GF-D8 (cell line): ENCODE measurements around the gene KCNIP3.

Experiments
- DNase-seq: peaks from one replicate; lab custom pipeline; 2025; lab: John Stamatoyannopoulos, UW

The KCNIP3 gene

GRCh38 chr2:95314598-95314963 is 17.4 kb downstream of the KCNIP3 start:
- DNase-seq = no peak

DNA sequence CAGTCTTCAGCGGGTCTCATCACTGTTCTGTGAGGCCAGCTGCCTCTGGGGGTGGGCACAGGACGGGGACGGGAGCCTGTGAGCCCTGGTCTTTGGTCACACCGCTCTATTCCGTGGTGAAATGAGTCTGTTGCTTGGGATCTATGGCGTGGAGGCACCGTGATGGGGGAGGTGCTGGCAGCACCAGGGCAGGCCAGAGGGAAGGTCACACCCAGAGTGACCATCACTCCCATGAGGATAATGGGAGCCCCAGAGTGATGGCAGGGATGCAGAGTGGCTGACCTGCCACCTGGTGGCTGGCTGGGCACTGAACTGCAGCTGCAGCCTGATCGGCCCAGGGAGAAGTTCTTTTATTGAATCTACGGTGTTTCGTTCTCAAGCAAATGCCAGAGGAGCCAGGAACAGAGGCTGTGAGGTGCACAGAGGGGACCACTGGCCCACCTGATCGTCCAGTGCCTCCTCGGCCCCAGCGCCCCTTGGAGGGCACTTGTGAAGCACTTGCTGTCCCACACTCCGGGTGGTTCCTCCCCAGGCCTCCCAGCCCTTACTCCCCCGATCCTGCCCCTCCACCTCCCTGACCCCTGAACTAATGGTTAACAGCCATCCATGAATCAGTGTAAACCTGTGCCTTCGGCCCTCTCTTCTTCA is 17.9 kb downstream of the KCNIP3 start:
- no peak for DNase-seq

DNA sequence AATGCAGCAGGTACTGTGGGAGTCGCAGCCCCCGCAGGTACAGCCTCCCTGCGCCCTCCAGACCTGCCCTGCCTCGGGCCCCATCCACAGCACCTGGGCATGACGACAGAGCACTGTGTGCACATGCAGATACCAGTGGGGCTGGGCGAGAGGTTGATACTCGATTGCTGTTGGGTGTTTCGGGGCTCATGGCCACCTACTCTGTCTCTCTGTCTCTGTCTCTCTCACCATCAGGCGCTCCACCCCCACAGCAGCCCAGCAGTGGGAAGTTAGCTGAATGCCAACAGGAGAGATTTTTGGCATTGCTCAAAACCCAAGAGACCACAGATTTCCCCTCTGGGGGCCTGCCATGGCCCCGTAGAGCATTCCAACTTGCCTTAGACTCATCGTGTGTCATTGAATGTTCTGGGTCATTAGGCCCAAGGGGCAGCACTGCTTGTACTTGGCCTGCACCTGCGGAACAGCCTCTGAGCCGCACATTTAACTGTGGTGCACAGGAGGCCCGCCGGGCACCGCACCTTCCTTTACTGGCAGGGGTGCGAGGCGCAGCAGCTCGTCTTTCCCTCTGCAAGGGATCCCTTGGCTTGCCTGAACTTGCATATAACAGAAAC is 18.8 kb downstream of the KCNIP3 start:
- no peak for DNase-seq

GRCh38 chr2:95316466-95317122 is 19.4 kb downstream of the KCNIP3 start:
- no peak for DNase-seq

- DNase-seq = no peak
Measured at GRCh38 chr2:95317123-95317500, 20.0 kb downstream of the KCNIP3 start.

- no peak for DNase-seq
Measured at GRCh38 chr2:95317665-95318425, 20.7 kb downstream of the KCNIP3 start.

- no peak for DNase-seq
Measured at GRCh38 chr2:95318431-95319220, 21.5 kb downstream of the KCNIP3 start.

GRCh38 chr2:95319481-95320343 is 22.6 kb downstream of the KCNIP3 start:
- no peak for DNase-seq

DNA sequence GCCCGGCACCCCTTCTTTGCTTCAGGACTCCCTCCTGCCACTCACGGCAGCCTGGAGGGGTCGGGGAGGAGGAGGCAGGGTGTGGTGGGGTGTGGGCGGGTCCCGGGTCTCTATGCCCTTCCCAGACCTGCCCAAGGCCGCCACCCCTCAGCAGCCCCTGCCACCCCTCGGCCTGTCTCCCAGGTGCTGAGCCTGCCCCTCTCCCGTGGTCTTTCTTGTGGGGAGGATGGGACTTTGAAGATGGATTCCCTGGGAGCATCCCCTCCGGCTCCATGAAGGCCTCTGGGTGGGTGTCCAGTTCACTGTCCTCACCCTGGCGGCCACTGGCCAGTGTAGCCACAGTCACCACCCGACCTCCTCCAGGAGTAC is 23.2 kb downstream of the KCNIP3 start:
- no peak for DNase-seq

GRCh38 chr2:95320986-95321767 is 24.0 kb downstream of the KCNIP3 start:
- DNase-seq = no peak

DNA sequence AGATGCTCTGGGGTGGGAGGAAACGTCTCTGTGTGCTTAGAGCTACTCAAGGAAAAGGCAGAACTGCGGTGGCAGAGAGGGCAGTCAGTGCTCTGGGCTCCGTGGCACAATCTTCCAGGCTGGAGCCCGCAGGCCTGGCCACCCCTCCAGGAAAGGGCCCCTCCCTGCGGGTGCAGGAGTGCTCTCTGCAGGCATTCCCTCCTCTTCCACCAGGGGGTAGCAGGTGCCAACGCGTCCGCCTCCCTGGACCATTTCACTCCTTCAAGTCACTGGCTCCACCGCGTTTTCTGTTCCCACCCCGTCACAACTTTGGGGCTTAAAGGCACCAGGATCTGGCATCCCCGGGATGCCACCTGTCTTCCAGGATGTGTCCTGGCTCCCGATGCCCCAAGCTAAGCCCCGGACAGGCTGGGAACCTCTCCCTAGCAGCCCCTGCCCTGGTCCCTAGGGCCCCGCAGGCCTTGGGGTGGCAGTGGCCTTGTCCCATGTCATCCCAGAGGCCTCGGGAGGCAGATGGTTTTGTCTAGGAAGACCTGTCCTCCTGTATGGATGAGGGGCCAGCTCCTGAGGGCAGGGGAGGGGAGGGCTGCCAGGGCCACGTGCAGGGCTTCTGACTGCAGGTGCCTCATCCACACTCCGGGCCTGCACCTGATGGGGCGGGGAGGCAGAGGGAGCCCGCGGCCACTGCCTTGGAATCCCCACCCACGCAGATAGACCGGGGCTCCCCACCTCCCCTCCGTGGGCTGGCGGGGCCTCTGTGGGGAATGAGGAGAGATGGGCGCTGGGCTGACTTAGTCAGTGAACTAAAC is 26.4 kb downstream of the KCNIP3 start:
- no peak for DNase-seq

DNA sequence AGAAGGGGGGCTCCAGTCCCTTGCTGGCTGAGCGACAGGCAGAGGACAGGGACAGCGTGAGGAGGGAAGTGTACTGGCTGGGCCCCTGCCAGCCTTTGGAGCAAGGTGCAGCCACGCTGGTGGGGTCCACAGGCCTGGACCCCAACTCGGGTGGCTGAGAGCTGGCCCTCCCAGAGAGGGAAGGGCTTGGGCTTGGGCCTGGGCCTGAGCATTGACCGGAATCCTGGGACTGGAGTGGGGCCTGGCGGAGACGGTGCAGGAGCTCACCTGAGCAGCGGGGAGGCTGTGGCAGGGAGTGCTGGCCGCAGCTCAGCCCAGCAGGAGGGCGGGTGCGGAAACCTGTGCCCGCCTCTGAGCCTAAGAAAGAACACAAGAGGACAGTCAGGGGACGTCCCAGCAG is 27.9 kb downstream of the KCNIP3 start:
- DNase-seq = no peak

GRCh38 chr2:95325590-95326432 is 28.7 kb downstream of the KCNIP3 start:
- no peak for DNase-seq

- no peak for DNase-seq
Measured at GRCh38 chr2:95326433-95327140, 29.4 kb downstream of the KCNIP3 start.

- no peak for DNase-seq
Measured at GRCh38 chr2:95327861-95328260, 30.7 kb downstream of the KCNIP3 start.

DNA sequence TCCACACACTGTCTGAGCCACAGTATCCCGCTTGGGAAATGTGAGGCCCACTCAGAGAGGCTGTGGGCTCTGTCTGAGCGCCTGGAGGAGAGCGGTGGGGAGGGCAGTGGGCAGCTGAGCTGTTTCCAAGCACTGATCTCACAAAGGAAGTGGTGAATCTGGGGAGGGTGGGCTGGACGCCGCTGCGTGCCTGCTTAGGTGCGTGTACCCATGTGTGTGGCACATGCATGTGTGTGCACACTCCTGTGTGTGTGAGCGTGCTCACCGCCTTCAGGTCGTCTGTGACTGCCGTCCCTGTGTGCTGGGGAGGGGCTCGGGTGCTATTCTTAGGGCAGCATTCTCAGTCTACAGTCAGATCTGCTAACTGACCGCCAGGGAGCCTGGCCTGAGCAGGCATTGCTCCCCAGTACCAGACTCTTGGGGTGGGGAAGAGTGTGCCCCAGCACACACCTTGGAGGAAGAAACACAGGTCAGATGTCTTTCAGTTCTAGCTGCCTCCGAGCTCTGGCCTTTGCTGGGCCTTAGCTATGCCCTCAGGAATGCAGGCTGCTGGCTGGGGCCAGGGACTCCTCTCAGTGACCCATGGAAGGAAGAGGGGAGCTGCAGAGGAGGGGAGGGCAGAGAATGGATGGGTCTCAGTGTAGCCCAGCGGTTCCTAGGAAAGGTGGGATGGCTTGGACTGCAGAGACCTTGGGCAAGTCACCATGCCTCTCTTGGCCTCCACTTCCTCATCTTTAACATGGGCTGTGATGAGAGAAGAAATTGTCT is 31.4 kb downstream of the KCNIP3 start:
- no peak for DNase-seq

DNA sequence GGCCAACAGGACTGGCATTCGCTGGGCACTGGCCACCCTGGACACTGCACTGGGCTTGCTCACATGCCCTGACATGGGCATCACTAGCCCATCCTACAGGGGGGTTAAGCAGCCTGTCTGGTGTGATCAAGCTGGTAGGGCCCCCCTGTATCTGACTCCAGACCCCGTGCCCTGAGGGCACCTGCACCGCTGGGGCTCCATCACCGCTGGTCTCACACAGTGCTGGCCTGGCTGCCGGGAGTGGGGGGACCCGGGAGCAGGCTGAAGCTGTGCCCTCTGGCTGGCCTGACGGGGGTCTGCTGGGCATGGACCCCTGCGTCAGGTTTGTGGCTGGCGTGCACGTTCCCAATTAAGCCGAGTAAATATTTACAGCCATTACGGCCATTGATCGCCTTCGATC is 32.3 kb downstream of the KCNIP3 start:
- DNase-seq = no peak
